ENCODE results near the gene SLC17A5.
A peak's percentile ranks its signal among the peaks of the same experiment; 100 is the strongest.
"Not testable (repeated sequence)": the region's sequence is repeated elsewhere in the genome, so short reads cannot be mapped to it uniquely, and the experiment has no call there.

SLC17A5 gene

GRCh38 chr6:73580247-73581149, 73.3 kb downstream of the SLC17A5 start:
- peak; percentile 95 for DNase-seq
- in situ Hi-C loops (cut with HindIII; ENCODE audit: low pct_ligation_motif_present, low pct_unique_long_range_greater_than_20kb, low sequenced_read_pairs): no loop called here

- in situ Hi-C loops (cut with HindIII; ENCODE audit: low pct_ligation_motif_present, low pct_unique_long_range_greater_than_20kb, low sequenced_read_pairs): no loop called here
- peak; percentile 73 for DNase-seq
Measured at GRCh38 chr6:73579851-73580246, 73.9 kb downstream of the SLC17A5 start.

- in situ Hi-C loops (cut with HindIII; ENCODE audit: low pct_ligation_motif_present, low pct_unique_long_range_greater_than_20kb, low sequenced_read_pairs): no loop called here
- DNase-seq: peak; percentile 14
Measured at GRCh38 chr6:73579389-73579788, 74.4 kb downstream of the SLC17A5 start.

GRCh38 chr6:73577676-73578075, 76.1 kb downstream of the SLC17A5 start:
- no peak for DNase-seq
- in situ Hi-C loops (cut with HindIII; ENCODE audit: low pct_ligation_motif_present, low pct_unique_long_range_greater_than_20kb, low sequenced_read_pairs): no loop called here

GRCh38 chr6:73572531-73572930, 81.3 kb downstream of the SLC17A5 start:
- DNase-seq; in situ Hi-C loops (cut with HindIII; ENCODE audit: low pct_ligation_motif_present, low pct_unique_long_range_greater_than_20kb, low sequenced_read_pairs): not testable (repeated sequence)

- DNase-seq; in situ Hi-C loops (cut with HindIII; ENCODE audit: low pct_ligation_motif_present, low pct_unique_long_range_greater_than_20kb, low sequenced_read_pairs): not testable (repeated sequence)
Measured at GRCh38 chr6:73571218-73572181, 82.3 kb downstream of the SLC17A5 start.

- DNase-seq: no peak
- in situ Hi-C loops (cut with HindIII; ENCODE audit: low pct_ligation_motif_present, low pct_unique_long_range_greater_than_20kb, low sequenced_read_pairs): no loop called here
Measured at GRCh38 chr6:73569121-73569520, 84.7 kb downstream of the SLC17A5 start.

- peak; percentile 55 for DNase-seq
- in situ Hi-C loops (cut with HindIII; ENCODE audit: low pct_ligation_motif_present, low pct_unique_long_range_greater_than_20kb, low sequenced_read_pairs): no loop called here
Measured at GRCh38 chr6:73566954-73567591, 86.7 kb downstream of the SLC17A5 start.

- in situ Hi-C loops (cut with HindIII; ENCODE audit: low pct_ligation_motif_present, low pct_unique_long_range_greater_than_20kb, low sequenced_read_pairs): not testable (repeated sequence)
Measured at GRCh38 chr6:73566486-73566871, 87.3 kb downstream of the SLC17A5 start.

GRCh38 chr6:73565767-73566485, 87.9 kb downstream of the SLC17A5 start:
- in situ Hi-C loops (cut with HindIII; ENCODE audit: low pct_ligation_motif_present, low pct_unique_long_range_greater_than_20kb, low sequenced_read_pairs): no loop called here
- peak; percentile 17 for DNase-seq

More at GRCh38 chr6:73566486-73566871, 87.3 kb downstream of the SLC17A5 start:
- not testable (repeated sequence) for DNase-seq

- DNase-seq: no peak
- in situ Hi-C loops (cut with HindIII; ENCODE audit: low pct_ligation_motif_present, low pct_unique_long_range_greater_than_20kb, low sequenced_read_pairs): no loop called here
Measured at GRCh38 chr6:73564578-73565345, 89.0 kb downstream of the SLC17A5 start.

- in situ Hi-C loops (cut with HindIII; ENCODE audit: low pct_ligation_motif_present, low pct_unique_long_range_greater_than_20kb, low sequenced_read_pairs): no loop called here
- DNase-seq: no peak
Measured at GRCh38 chr6:73562558-73562957, 91.2 kb downstream of the SLC17A5 start.

GRCh38 chr6:73560853-73561407, 92.9 kb downstream of the SLC17A5 start:
- no peak for DNase-seq
- in situ Hi-C loops (cut with HindIII; ENCODE audit: low pct_ligation_motif_present, low pct_unique_long_range_greater_than_20kb, low sequenced_read_pairs): no loop called here

GRCh38 chr6:73560182-73560732, 93.5 kb downstream of the SLC17A5 start:
- no peak for DNase-seq
- in situ Hi-C loops (cut with HindIII; ENCODE audit: low pct_ligation_motif_present, low pct_unique_long_range_greater_than_20kb, low sequenced_read_pairs): no loop called here

GRCh38 chr6:73559399-73559794, 94.4 kb downstream of the SLC17A5 start:
- in situ Hi-C loops (cut with HindIII; ENCODE audit: low pct_ligation_motif_present, low pct_unique_long_range_greater_than_20kb, low sequenced_read_pairs); DNase-seq: not testable (repeated sequence)

- no peak for DNase-seq
- in situ Hi-C loops (cut with HindIII; ENCODE audit: low pct_ligation_motif_present, low pct_unique_long_range_greater_than_20kb, low sequenced_read_pairs): no loop called here
Measured at GRCh38 chr6:73558624-73559398, 95.0 kb downstream of the SLC17A5 start.

Measured in ACHN (cell line).